ENCODE results near the gene RBP5.

Gene RBP5

DNA sequence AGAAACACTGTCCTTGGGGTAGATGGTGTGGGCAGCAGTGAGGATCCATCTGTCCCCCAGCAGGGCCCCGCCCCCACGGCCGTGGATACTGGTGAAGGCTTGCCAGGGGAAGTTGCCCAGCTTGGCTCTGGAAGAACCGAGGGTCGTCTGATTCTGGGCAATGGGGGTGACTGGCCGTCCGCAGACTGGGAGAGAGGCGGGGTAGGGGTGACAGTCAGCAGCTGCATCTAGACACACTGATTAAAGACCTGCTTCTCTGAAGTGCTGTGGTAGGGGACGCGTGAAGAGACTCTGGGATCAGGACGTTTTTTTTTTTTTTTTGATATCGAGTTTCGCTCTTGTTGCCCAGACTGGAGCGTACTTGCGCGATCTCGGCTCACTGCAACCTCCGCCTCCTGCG is 31.7 kb downstream of the RBP5 start:
- no peak overlapping the region for H3K4me3 ChIP-seq (ENCODE audit: low read length)
- H3K27me3 ChIP-seq (ENCODE audit: insufficient read depth, low read length), result 0 out of 2 replicates have a peak, but pooled peaks cover 4% of the 10 kb centered on the region
- H3K36me3 ChIP-seq (ENCODE audit: insufficient read depth, low read depth, low read length), result peaks cover 7% of the 10 kb centered on the region; the same call in 1 of the 2 replicates
- H3K9me3 ChIP-seq (ENCODE audit: insufficient read depth, low read depth, low read length), result no peaks in the 10 kb centered on the region
- no peak overlapping the region for H3K9ac ChIP-seq (ENCODE audit: low read depth, low read length)
- H3K27ac ChIP-seq (ENCODE audit: low read length), result no peak overlapping the region
- H3K4me1 ChIP-seq (ENCODE audit: insufficient read depth, low read length), result peaks cover 4% of the 10 kb centered on the region; the same call in 1 of the 2 replicates

DNA sequence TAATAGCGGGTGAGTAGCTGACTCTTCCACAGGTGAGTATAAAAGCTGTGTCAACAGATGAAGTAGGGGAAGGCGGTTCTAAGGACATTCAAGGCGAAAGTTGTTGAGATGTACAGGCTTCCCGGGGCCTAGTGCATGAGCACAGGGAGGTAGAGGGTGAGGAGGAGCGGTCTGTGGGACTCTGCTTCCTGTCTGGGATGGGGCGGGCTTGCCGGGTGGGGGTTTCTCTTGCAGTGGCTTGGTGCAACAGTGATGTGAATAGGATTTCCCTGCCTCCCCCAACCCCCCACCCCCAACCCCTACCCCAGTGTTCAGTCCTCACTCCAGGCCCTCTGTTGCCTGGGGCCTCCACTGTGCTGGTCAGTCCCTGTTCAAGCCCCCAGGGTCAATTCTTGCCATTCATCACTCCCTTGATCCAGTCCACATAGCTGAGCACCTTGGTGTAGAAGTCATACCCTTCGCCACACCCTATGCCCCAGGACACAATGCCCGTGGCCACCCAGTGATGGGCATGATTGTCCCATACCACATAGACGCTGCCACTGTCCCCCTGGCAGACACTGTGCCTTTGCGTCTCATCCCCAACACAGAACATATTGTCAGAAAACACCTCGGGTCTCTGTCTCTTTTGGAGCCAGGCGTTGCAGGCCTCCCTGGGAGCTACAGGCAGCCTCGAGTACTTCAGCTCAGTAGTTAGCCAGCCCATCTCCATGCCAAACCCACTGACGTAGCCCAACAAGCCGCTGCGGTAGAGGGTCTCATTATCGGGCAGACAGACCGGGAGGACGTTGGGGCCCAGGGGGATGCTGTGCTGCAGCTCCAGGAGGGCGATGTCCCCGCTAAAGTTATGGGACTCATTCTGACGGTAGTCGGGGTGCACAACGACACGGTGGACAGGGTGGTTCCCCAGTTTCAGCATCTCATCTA is 32.4 kb downstream of the RBP5 start:
- peaks cover 7% of the 10 kb centered on the region; the same call in 1 of the 2 replicates for H3K36me3 ChIP-seq (ENCODE audit: insufficient read depth, low read depth, low read length)
- H3K9ac ChIP-seq (ENCODE audit: low read depth, low read length), result no peak overlapping the region; the same call in 1 of the 2 replicates
- no peak overlapping the region for H3K27ac ChIP-seq (ENCODE audit: low read length)
- H3K4me3 ChIP-seq (ENCODE audit: low read length), result no peak overlapping the region
- H3K9me3 ChIP-seq (ENCODE audit: insufficient read depth, low read depth, low read length), result no peaks in the 10 kb centered on the region
- H3K4me1 ChIP-seq (ENCODE audit: insufficient read depth, low read length), result peaks cover 4% of the 10 kb centered on the region; the same call in 1 of the 2 replicates
- H3K27me3 ChIP-seq (ENCODE audit: insufficient read depth, low read length), result 0 out of 2 replicates have a peak, but pooled peaks cover 4% of the 10 kb centered on the region

DNA sequence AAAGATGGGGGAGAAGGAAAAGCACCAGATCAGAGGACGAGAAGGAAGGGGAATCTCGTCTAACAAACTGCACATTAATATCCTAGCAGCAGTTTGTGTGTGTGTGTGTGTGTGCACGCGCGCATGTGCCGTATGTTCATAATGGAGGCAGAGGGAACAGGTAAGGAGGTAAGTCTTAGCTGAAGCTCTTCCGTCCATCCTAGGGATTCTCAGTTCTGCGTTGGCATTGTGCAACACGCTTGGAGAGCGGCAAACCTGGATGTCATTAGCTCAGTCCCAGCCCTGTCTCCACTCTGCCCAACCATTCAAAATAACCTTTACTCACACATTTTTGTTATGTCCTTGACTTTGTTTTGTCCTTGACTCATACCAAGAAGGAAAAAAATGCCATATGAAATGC is 34.8 kb downstream of the RBP5 start:
- Histone ChIP-seq H3K9ac (ENCODE audit: low read depth, low read length) (no peak overlapping the region), H3K4me1 (ENCODE audit: insufficient read depth, low read length) (peaks cover 17% of the 10 kb centered on the region; the same call in 1 of the 2 replicates), H3K27me3 (ENCODE audit: insufficient read depth, low read length) (0 out of 2 replicates have a peak, but pooled peaks cover 4% of the 10 kb centered on the region), H3K36me3 (ENCODE audit: insufficient read depth, low read depth, low read length) (no peaks in the 10 kb centered on the region), H3K4me3 (ENCODE audit: low read length) (no peak overlapping the region), H3K9me3 (ENCODE audit: insufficient read depth, low read depth, low read length) (no peaks in the 10 kb centered on the region), H3K27ac (ENCODE audit: low read length) (no peak overlapping the region)

- peaks cover 17% of the 10 kb centered on the region; the same call in 1 of the 2 replicates for H3K4me1 ChIP-seq (ENCODE audit: insufficient read depth, low read length)
- no peak overlapping the region for H3K9ac ChIP-seq (ENCODE audit: low read depth, low read length)
- no peaks in the 10 kb centered on the region for H3K9me3 ChIP-seq (ENCODE audit: insufficient read depth, low read depth, low read length)
- H3K36me3 ChIP-seq (ENCODE audit: insufficient read depth, low read depth, low read length), result no peaks in the 10 kb centered on the region
- no peak overlapping the region for H3K27ac ChIP-seq (ENCODE audit: low read length)
- H3K27me3 ChIP-seq (ENCODE audit: insufficient read depth, low read length), result 0 out of 2 replicates have a peak, but pooled peaks cover 4% of the 10 kb centered on the region
- H3K4me3 ChIP-seq (ENCODE audit: low read length), result no peak overlapping the region
These were observed 35.2 kb downstream of the RBP5 start for GRCh38 chr12:7093486-7093885.

DNA sequence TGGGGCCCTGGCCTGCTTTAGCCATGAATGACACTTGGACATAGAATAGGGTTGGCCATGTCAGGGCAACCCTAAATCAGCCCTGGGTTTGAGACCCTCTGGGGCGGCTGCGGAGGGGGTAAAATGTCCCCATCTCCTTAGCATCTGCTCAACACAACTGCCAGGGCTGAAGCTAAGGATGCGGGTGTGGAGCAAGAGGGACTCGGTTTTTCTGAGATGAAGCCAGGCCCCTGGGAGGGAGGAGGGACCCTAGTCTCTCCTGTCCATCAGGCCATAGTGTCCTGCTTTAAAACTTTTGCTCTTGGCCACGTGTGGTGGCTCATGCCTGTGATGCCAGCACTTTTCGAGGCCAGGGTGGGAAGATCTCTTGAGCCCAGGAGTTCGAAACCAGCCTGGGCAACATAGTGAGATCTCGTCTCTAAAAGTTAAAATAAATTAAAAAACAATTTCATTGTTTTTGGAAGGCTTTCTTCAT is 35.7 kb downstream of the RBP5 start:
- H3K36me3 ChIP-seq (ENCODE audit: insufficient read depth, low read depth, low read length), result no peaks in the 10 kb centered on the region
- 0 out of 2 replicates have a peak, but pooled peaks cover 4% of the 10 kb centered on the region for H3K27me3 ChIP-seq (ENCODE audit: insufficient read depth, low read length)
- no peak overlapping the region for H3K27ac ChIP-seq (ENCODE audit: low read length)
- H3K4me3 ChIP-seq (ENCODE audit: low read length), result no peak overlapping the region
- H3K4me1 ChIP-seq (ENCODE audit: insufficient read depth, low read length), result peaks cover 17% of the 10 kb centered on the region; the same call in 1 of the 2 replicates
- no peaks in the 10 kb centered on the region for H3K9me3 ChIP-seq (ENCODE audit: insufficient read depth, low read depth, low read length)
- H3K9ac ChIP-seq (ENCODE audit: low read depth, low read length), result no peak overlapping the region

DNA sequence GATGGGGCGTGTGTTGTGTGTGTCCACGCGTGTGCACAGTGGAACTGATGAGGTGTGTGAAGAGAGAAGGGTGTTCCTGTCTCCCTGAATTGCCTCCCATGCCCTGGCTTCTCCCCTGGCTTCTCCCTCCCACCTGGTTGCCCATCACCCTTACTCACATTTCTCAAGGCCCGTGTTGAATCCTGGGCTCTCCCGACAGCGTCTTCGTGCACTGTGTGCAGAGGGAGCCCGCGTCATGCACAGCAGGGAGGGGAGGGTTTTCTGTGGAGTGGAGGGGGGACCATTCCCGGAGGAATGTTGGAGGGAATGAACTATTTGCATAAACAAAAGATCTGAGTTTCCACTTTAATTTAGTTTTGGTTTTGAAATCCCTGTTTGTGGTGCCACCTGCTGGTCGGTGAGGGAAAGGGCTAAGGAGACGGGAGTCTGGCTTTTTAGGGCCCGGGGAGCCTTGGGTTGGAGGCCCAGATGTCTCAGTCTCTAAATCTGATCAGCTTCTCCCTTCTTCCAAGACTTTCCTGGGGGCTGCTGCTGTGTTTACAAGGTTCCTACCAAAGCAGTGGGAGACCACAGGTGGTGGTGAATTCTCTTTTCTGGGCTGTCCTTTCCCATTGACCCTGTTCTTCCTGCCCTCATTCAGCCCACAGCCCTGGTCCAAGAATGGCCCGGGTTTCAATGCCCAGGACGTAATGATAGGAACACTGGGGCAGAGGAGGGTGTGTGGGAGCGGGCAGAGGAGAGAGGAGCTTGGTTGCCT is 36.3 kb downstream of the RBP5 start, which contains the start of gene C1R:
Gene C1R (minus strand): TSS at position 217 of the 757 bp plus-strand sequence. CDS start 57 bp downstream, at position 160.
- H3K4me1 ChIP-seq (ENCODE audit: insufficient read depth, low read length), result peaks cover 17% of the 10 kb centered on the region; the same call in 1 of the 2 replicates
- peak within 1 kb of the TSS; percentile 49 for H3K4me3 ChIP-seq (ENCODE audit: low read length)

GRCh38 chr12:7091660-7092228 is 36.9 kb downstream of the RBP5 start:
- no peaks in the 10 kb centered on the region for H3K9me3 ChIP-seq (ENCODE audit: insufficient read depth, low read depth, low read length)
- H3K36me3 ChIP-seq (ENCODE audit: insufficient read depth, low read depth, low read length), result no peaks in the 10 kb centered on the region
- peak overlapping the region; percentile 49; the same call in 1 of the 2 replicates for H3K4me3 ChIP-seq (ENCODE audit: low read length)
- H3K4me1 ChIP-seq (ENCODE audit: insufficient read depth, low read length), result peaks cover 17% of the 10 kb centered on the region; the same call in 1 of the 2 replicates
- no peak overlapping the region for H3K27ac ChIP-seq (ENCODE audit: low read length)
- no peak overlapping the region for H3K9ac ChIP-seq (ENCODE audit: low read depth, low read length)
- H3K27me3 ChIP-seq (ENCODE audit: insufficient read depth, low read length), result 0 out of 2 replicates have a peak, but pooled peaks cover 4% of the 10 kb centered on the region

More for the DNA sequence above, 36.3 kb downstream of the RBP5 start, which contains the start of gene C1R:
- Histone ChIP-seq H3K9ac (ENCODE audit: low read depth, low read length) (no peak within 1 kb of the TSS), H3K27ac (ENCODE audit: low read length) (no peak within 1 kb of the TSS), H3K36me3 (ENCODE audit: insufficient read depth, low read depth, low read length) (no peaks in the 10 kb centered on the region), H3K27me3 (ENCODE audit: insufficient read depth, low read length) (0 out of 2 replicates have a peak, but pooled peaks cover 4% of the 10 kb centered on the region), H3K9me3 (ENCODE audit: insufficient read depth, low read depth, low read length) (no peaks in the 10 kb centered on the region)

- H3K36me3 ChIP-seq (ENCODE audit: insufficient read depth, low read depth, low read length), result no peaks in the 10 kb centered on the region
- 0 out of 2 replicates have a peak, but pooled peaks cover 4% of the 10 kb centered on the region for H3K27me3 ChIP-seq (ENCODE audit: insufficient read depth, low read length)
- no peak overlapping the region for H3K9ac ChIP-seq (ENCODE audit: low read depth, low read length)
- H3K4me1 ChIP-seq (ENCODE audit: insufficient read depth, low read length), result peaks cover 17% of the 10 kb centered on the region; the same call in 1 of the 2 replicates
- H3K9me3 ChIP-seq (ENCODE audit: insufficient read depth, low read depth, low read length), result no peaks in the 10 kb centered on the region
- peak overlapping the region; percentile 44 for H3K4me3 ChIP-seq (ENCODE audit: low read length)
- H3K27ac ChIP-seq (ENCODE audit: low read length), result no peak overlapping the region
These were observed 37.5 kb downstream of the RBP5 start for GRCh38 chr12:7091171-7091570.

GRCh38 chr12:7090222-7090998 is 38.3 kb downstream of the RBP5 start:
- Histone ChIP-seq H3K9me3 (ENCODE audit: insufficient read depth, low read depth, low read length) (no peaks in the 10 kb centered on the region), H3K4me3 (ENCODE audit: low read length) (peak overlapping the region; percentile 44), H3K36me3 (ENCODE audit: insufficient read depth, low read depth, low read length) (no peaks in the 10 kb centered on the region), H3K4me1 (ENCODE audit: insufficient read depth, low read length) (peaks cover 13% of the 10 kb centered on the region; the same call in 1 of the 2 replicates), H3K9ac (ENCODE audit: low read depth, low read length) (0 out of 2 replicates have a peak overlapping the region, but pooled peaks have one; percentile 18), H3K27me3 (ENCODE audit: insufficient read depth, low read length) (0 out of 2 replicates have a peak, but pooled peaks cover 4% of the 10 kb centered on the region), H3K27ac (ENCODE audit: low read length) (no peak overlapping the region)

DNA sequence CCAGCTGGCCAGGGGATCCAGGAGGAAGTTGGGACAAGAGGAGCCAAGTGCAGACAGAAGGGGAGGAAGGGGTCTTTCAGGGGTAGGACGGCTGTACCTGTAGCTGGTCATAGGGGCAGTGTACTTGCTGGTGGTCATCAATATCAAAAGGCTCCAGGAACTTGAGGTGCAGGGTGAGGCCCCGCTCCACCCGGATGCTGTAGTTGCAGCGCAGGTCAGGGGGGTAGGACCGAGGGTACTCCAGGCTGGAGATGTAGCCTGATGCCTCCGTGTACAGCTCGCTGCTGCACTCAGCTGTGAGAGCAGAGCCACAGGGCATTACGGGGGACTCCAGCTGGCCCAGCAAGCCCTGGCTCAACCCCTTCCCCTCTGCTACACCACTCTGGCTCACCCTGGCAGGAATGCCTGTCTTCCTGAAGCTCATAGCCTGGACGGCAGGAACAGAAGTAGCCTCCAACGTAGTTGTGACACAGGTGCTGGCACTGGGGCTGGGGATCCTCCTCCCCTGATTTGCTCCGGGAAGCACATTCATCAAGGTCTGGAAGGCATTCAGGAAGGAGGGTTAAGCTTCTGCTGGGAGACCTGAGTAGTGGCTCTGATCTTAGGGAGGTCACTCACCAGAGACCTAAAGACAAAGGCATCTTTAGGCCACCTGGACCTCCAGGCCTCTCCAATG is 39.4 kb downstream of the RBP5 start:
- Histone ChIP-seq H3K27me3 (ENCODE audit: insufficient read depth, low read length) (0 out of 2 replicates have a peak, but pooled peaks cover 4% of the 10 kb centered on the region), H3K9ac (ENCODE audit: low read depth, low read length) (no peak overlapping the region), H3K4me3 (ENCODE audit: low read length) (no peak overlapping the region), H3K27ac (ENCODE audit: low read length) (no peak overlapping the region), H3K36me3 (ENCODE audit: insufficient read depth, low read depth, low read length) (no peaks in the 10 kb centered on the region), H3K4me1 (ENCODE audit: insufficient read depth, low read length) (peaks cover 13% of the 10 kb centered on the region; the same call in 1 of the 2 replicates), H3K9me3 (ENCODE audit: insufficient read depth, low read depth, low read length) (peaks cover 5% of the 10 kb centered on the region; the same call in 1 of the 2 replicates)

Measured in iPS-20b (cell line).